Prostate gland (tissue), 2 donors: ENCODE measurements around the gene TMX2. TPM values are rescaled to one million over a fixed set of nuclear protein-coding genes. Genes with fewer than 3 reads are reported as not detected.

Experiments
- DNase-seq: peaks from one replicate; pipeline ENCODE4 v3.0.0-alpha.2; 2019; ENCODE audit warnings: low spot score
- H3K27ac ChIP-seq, 2 donors: fragments of 200-600 bp; sonication (generic); 2 replicates each; pipeline ENCODE4 v1.5.1; 2017 to 2019
- H3K27me3 ChIP-seq: fragments of 200-600 bp; sonication (generic); replicated peaks from 2 replicates; pipeline ENCODE4 v1.5.1; 2019; ENCODE audit not compliant: insufficient read depth
- H3K36me3 ChIP-seq, 2 donors: fragments of 200-600 bp; sonication (generic); 1 replicate in 1 of 2; 2 replicates in 1 of 2; pipeline versions ENCODE4 v1.5.1 to v1.8.1; 2017 to 2019
- H3K4me1 ChIP-seq: fragments of 200-600 bp; sonication (generic); replicated peaks from 2 replicates; pipeline ENCODE4 v1.5.1; 2019
- H3K4me3 ChIP-seq, 2 donors: fragments of 200-600 bp; sonication (generic); 2 replicates each; pipeline ENCODE4 v1.5.1; 2017 to 2019
- H3K9me3 ChIP-seq: fragments of 200-600 bp; sonication (generic); 2 replicates; pipeline ENCODE4 v1.5.1; 2017
- CTCF ChIP-seq, 4 experiments: fragments of 200-600 bp in 2 of 4; fragments of 450-650 bp in 2 of 4; sonication (generic) in 2 of 4; IDR thresholded peaks; 1 replicate in 3 of 4; 2 replicates in 1 of 4; pipeline ENCODE4 v1.5.1; 2016 to 2019; ENCODE audit warnings: antibody characterized with exemption in 4 of 4, mild to moderate bottlenecking in 2 of 4, moderate library complexity in 2 of 4
- POLR2A ChIP-seq: fragments of 450-650 bp; IDR thresholded peaks from one replicate; pipeline ENCODE4 v1.6.1; 2016; ENCODE audit warnings: antibody characterized with exemption, mild to moderate bottlenecking
- POLR2AphosphoS5 ChIP-seq: sonication (generic); formaldehyde crosslinking; IDR thresholded peaks from one replicate; pipeline ENCODE4 v1.6.1; 2017; ENCODE audit warnings: antibody characterized with exemption
- WGBS: methylation state at CpG from one replicate; pipeline ENCODE4 v1.1.5; 2018; 5-methylcytosine and 5-hydroxymethylcytosine counted together
- intact Hi-C: fragments of 100-400 bp; cut with DNase I; formaldehyde crosslinking; loops from one replicate; pipeline ENCODE4 v1.14.2; 2022
- total RNA-seq, 2 donors: library from RNA; depleted of rRNA; stranded (reverse); fragments of >200 nt; gene quantifications; one replicate each; pipeline ENCODE4 v1.1.0, GENCODE V29; 2016

TMX2 gene
- total RNA-seq, 2 donors from 2014 or later, result 80.8 to 84.4 TPM

- Histone ChIP-seq H3K4me3 (peak overlapping the region in 1 of 2 donors; percentile 3), H3K9me3 (no peaks in the 10 kb centered on the region), H3K27me3 (no peaks in the 10 kb centered on the region), H3K36me3 (no peaks in the 10 kb centered on the region), H3K4me1 (peaks cover 56% of the 10 kb centered on the region), H3K27ac (peak overlapping the region; percentile 80 to 87)
- DNase-seq, result peak; percentile 91
- TF ChIP-seq POLR2AphosphoS5, result peak; percentile 83
- no peak for TF ChIP-seq POLR2A
- intact Hi-C loops, result no loop called here
- 7% methylated on average over 6 of the region's 6 CpGs for WGBS
Observed at GRCh38 chr11:57778318-57779037, 66.1 kb downstream of the TMX2 start.

- H3K4me1 ChIP-seq, result peaks cover 56% of the 10 kb centered on the region
- H3K4me3 ChIP-seq, result no peak overlapping the region
- intact Hi-C loops, result no loop called here
- H3K9me3 ChIP-seq, result no peaks in the 10 kb centered on the region
- 0% methylated on average over 1 of the region's 1 CpG for WGBS
- H3K27ac ChIP-seq, result peak overlapping the region; percentile 80 to 87
- H3K27me3 ChIP-seq, result no peaks in the 10 kb centered on the region
- no peak for TF ChIP-seq POLR2A
- TF ChIP-seq CTCF (IDR thresholded peaks at IDR 0.05), result peak in 2 of 4 experiments; percentile 17 to 39
- TF ChIP-seq POLR2AphosphoS5, result peak; percentile 70
- peak; percentile 74 for DNase-seq
- H3K36me3 ChIP-seq, result no peaks in the 10 kb centered on the region
Observed at GRCh38 chr11:57779276-57779675, 66.9 kb downstream of the TMX2 start.

- Histone ChIP-seq H3K27me3 (no peaks in the 10 kb centered on the region), H3K36me3 (no peaks in the 10 kb centered on the region), H3K27ac (peak overlapping the region; percentile 80 to 87), H3K4me1 (peaks cover 54% of the 10 kb centered on the region), H3K9me3 (no peaks in the 10 kb centered on the region), H3K4me3 (no peak overlapping the region)
- intact Hi-C loops, result no loop called here
- peak; percentile 85 for DNase-seq
- WGBS, result 29% methylated on average over 3 of the region's 3 CpGs
- peak; percentile 89 for TF ChIP-seq POLR2AphosphoS5
- TF ChIP-seq POLR2A, result peak; percentile 33
- TF ChIP-seq CTCF (IDR thresholded peaks at IDR 0.05), result no peak
Observed at GRCh38 chr11:57781529-57781943, 69.1 kb downstream of the TMX2 start.

- DNase-seq, result no peak
- intact Hi-C loops, result no loop called here
- Histone ChIP-seq H3K4me3 (no peak overlapping the region), H3K4me1 (peaks cover 44% of the 10 kb centered on the region), H3K9me3 (no peaks in the 10 kb centered on the region), H3K36me3 (no peaks in the 10 kb centered on the region), H3K27me3 (no peaks in the 10 kb centered on the region), H3K27ac (peak overlapping the region in 1 of 2 donors; percentile 5)
- 90% methylated on average over 2 of the region's 2 CpGs for WGBS
- TF ChIP-seq POLR2AphosphoS5 (no peak), POLR2A (no peak), CTCF (IDR thresholded peaks at IDR 0.05) (no peak)
Observed at GRCh38 chr11:57785072-57785471, 72.7 kb downstream of the TMX2 start.

GRCh38 chr11:57786436-57786835 lies 74.0 kb downstream of the TMX2 start:
- Histone ChIP-seq H3K27me3 (no peaks in the 10 kb centered on the region), H3K27ac (peak overlapping the region; percentile 32 to 65), H3K36me3 (no peaks in the 10 kb centered on the region), H3K4me3 (no peak overlapping the region), H3K9me3 (no peaks in the 10 kb centered on the region), H3K4me1 (peaks cover 32% of the 10 kb centered on the region)
- peak; percentile 49 for DNase-seq
- WGBS, result 41% methylated on average over 4 of the region's 4 CpGs
- intact Hi-C loops, result no loop called here
- no peak for TF ChIP-seq CTCF (IDR thresholded peaks at IDR 0.05)
- TF ChIP-seq POLR2AphosphoS5, result peak; percentile 21
- TF ChIP-seq POLR2A, result no peak
